Measurements from ENCODE around the gene MTOR.

DNA sequence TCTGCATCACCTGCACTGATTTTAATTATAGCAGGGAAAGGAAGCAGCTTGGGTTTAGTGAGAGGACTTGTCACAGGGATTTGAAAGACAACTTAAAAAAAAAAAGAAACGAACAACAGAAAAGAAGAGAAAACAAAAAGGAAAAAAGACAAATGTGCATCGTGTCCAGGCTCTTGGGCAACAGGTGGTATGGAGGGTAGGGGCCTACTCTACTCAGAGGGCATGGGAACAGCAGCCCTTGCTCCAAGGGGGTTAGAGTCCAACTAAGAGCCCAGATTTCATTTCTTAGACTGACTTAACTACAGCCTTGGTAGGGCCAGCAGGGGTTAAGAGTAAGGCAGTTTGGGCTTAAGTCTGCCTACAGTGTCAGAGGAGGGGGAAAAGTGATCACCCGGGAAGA lies 147.4 kb downstream of the MTOR start:
- TF ChIP-seq, protein P1, sequence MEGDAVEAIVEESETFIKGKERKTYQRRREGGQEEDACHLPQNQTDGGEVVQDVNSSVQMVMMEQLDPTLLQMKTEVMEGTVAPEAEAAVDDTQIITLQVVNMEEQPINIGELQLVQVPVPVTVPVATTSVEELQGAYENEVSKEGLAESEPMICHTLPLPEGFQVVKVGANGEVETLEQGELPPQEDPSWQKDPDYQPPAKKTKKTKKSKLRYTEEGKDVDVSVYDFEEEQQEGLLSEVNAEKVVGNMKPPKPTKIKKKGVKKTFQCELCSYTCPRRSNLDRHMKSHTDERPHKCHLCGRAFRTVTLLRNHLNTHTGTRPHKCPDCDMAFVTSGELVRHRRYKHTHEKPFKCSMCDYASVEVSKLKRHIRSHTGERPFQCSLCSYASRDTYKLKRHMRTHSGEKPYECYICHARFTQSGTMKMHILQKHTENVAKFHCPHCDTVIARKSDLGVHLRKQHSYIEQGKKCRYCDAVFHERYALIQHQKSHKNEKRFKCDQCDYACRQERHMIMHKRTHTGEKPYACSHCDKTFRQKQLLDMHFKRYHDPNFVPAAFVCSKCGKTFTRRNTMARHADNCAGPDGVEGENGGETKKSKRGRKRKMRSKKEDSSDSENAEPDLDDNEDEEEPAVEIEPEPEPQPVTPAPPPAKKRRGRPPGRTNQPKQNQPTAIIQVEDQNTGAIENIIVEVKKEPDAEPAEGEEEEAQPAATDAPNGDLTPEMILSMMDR (IDR thresholded peaks at IDR 0.05) = no peak
- no peak for TF ChIP-seq POLR2A (IDR thresholded peaks at IDR 0.05)
- no peak for TF ChIP-seq EP300 (IDR thresholded peaks at IDR 0.05)
- TF ChIP-seq POLR2AphosphoS5 (IDR thresholded peaks at IDR 0.05) = no peak

Data from suprapubic skin (tissue), 4 donors.